H1 (cell line): ENCODE results near the gene TMEM129.

ENCODE experiments used
- CBX8 ChIP-seq: fragments of 300-800, 300-1000 bp; sonication (generic); IDR thresholded peaks from 2 replicates; pipeline ENCODE4 v1.7.1; 2016; ENCODE audit warnings: low read depth, low read length, borderline replicate concordance
- CREB1 ChIP-seq: IDR thresholded peaks from 2 replicates; pipeline ENCODE4 v1.6.1; 2012; ENCODE audit warnings: inconsistent platforms
- CTCF ChIP-seq, 3 experiments: IDR thresholded peaks; 1 replicate in 2 of 3; 2 replicates in 1 of 3; pipeline versions ENCODE4 v1.5.1 to v1.6.1; 2011; ENCODE audit warnings: low read length in 3 of 3, mild to moderate bottlenecking in 3 of 3, inconsistent platforms in 2 of 3, low read depth in 1 of 3, moderate library complexity in 1 of 3; ENCODE audit not compliant: insufficient read depth in 1 of 3; ENCODE audit errors: control extremely low read depth in 1 of 3
- EP300 ChIP-seq, 2 experiments: IDR thresholded peaks; 1 replicate in 1 of 2; 2 replicates in 1 of 2; pipeline ENCODE4 v1.6.1; 2011 to 2012; ENCODE audit warnings: low read depth in 2 of 2, low read length in 2 of 2, mild to moderate bottlenecking in 2 of 2, borderline replicate concordance in 1 of 2, inconsistent platforms in 1 of 2, moderate library complexity in 1 of 2
- EZH2 ChIP-seq: fragments of 200-600 bp; sonication (generic); IDR thresholded peaks from 2 replicates; pipeline ENCODE4 v1.7.1; 2012; ENCODE audit warnings: low read depth, mild to moderate bottlenecking, moderate library complexity, low read length, inconsistent platforms; ENCODE audit not compliant: severe bottlenecking
- KDM5A ChIP-seq: fragments of 200-600 bp; IDR thresholded peaks from 2 replicates; pipeline ENCODE4 v1.7.1; 2012; ENCODE audit warnings: mild to moderate bottlenecking, low read length, inconsistent platforms, mixed read lengths
- MAX ChIP-seq: IDR thresholded peaks from 2 replicates; pipeline ENCODE4 v1.6.1; 2012; ENCODE audit warnings: inconsistent platforms
- POLR2A ChIP-seq, 2 experiments: IDR thresholded peaks; 1 replicate in 1 of 2; 2 replicates in 1 of 2; pipeline ENCODE4 v1.6.1; 2011; ENCODE audit warnings: low read depth in 2 of 2, low read length in 2 of 2, mild to moderate bottlenecking in 2 of 2; ENCODE audit errors: control extremely low read depth in 1 of 2
- SIX5 ChIP-seq: IDR thresholded peaks from 2 replicates; pipeline ENCODE4 v1.6.1; 2011; ENCODE audit warnings: mild to moderate bottlenecking, low read depth, low read length
- SUZ12 ChIP-seq: fragments of 200-600 bp; sonication (generic); IDR thresholded peaks from 2 replicates; pipeline ENCODE4 v1.6.1; 2012; ENCODE audit warnings: mild to moderate bottlenecking, inconsistent platforms, low read length, moderate library complexity, mixed read lengths
- TF ChIP-seq, protein P1 (sequence below): IDR thresholded peaks from 2 replicates; pipeline ENCODE4 v1.6.1; 2012; ENCODE audit warnings: low read length, inconsistent platforms

GRCh38 chr4:1723131-1723801 lies 2.1 kb upstream of the TMEM129 start:
- TF ChIP-seq CBX8 (no peak), EZH2 (no peak), MAX (no peak), KDM5A (no peak), CREB1 (no peak), CTCF (IDR thresholded peaks at IDR 0.05; ENCODE audit: control extremely low read depth in 1 of 3, insufficient read depth in 1 of 3, low read depth in 1 of 3, low read length in 3 of 3) (no peak), EP300 (IDR thresholded peaks at IDR 0.05; ENCODE audit: borderline replicate concordance in 1 of 2, low read depth in 2 of 2, low read length in 2 of 2) (no peak), SIX5 (no peak), POLR2A (IDR thresholded peaks at IDR 0.05; ENCODE audit: control extremely low read depth in 1 of 2, low read depth in 2 of 2, low read length in 2 of 2) (no peak), SUZ12 (no peak)
- TF ChIP-seq, protein P1, sequence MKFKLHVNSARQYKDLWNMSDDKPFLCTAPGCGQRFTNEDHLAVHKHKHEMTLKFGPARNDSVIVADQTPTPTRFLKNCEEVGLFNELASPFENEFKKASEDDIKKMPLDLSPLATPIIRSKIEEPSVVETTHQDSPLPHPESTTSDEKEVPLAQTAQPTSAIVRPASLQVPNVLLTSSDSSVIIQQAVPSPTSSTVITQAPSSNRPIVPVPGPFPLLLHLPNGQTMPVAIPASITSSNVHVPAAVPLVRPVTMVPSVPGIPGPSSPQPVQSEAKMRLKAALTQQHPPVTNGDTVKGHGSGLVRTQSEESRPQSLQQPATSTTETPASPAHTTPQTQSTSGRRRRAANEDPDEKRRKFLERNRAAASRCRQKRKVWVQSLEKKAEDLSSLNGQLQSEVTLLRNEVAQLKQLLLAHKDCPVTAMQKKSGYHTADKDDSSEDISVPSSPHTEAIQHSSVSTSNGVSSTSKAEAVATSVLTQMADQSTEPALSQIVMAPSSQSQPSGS, result no peak
